Purkinje cell (primary cell): ENCODE measurements around the gene SPEM2. TPM values are rescaled to one million over a fixed set of nuclear protein-coding genes. Genes with fewer than 3 reads are reported as not detected.

Experiments
- polyA plus RNA-seq: library from polyadenylated mRNA; unstranded; fragments of >200 nt; fragmentation: Nextera tagmentation; gene quantifications from 2 replicates; pipeline ENCODE4 v1.2.1, GENCODE V29; 2014

The SPEM2 gene
- polyA plus RNA-seq = not detected in 2 replicates

DNA sequence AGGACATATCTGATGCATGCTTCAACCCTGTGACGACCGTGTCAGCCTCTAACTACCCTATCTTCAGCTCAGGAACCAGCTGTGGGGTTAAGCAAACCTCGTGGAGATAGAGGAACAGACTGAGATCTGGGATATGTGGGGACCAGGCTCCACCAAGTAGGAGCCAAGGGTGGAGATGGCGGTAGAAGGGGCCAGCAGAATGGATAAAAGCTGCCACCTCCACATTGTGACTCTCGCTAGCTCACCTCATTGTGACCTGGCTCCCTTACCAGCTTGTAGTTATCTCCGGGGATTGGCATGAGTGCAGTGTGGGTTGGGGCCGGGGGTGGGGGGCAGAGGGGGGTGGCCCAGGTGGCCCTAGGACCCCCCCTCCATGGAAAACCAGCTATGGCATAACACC is at the start of gene SPEM2:
Gene SPEM2, plus strand, starts transcription at position 301 of the 400 bp plus-strand sequence. Its CDS starts 73 bp downstream, at position 374.

DNA sequence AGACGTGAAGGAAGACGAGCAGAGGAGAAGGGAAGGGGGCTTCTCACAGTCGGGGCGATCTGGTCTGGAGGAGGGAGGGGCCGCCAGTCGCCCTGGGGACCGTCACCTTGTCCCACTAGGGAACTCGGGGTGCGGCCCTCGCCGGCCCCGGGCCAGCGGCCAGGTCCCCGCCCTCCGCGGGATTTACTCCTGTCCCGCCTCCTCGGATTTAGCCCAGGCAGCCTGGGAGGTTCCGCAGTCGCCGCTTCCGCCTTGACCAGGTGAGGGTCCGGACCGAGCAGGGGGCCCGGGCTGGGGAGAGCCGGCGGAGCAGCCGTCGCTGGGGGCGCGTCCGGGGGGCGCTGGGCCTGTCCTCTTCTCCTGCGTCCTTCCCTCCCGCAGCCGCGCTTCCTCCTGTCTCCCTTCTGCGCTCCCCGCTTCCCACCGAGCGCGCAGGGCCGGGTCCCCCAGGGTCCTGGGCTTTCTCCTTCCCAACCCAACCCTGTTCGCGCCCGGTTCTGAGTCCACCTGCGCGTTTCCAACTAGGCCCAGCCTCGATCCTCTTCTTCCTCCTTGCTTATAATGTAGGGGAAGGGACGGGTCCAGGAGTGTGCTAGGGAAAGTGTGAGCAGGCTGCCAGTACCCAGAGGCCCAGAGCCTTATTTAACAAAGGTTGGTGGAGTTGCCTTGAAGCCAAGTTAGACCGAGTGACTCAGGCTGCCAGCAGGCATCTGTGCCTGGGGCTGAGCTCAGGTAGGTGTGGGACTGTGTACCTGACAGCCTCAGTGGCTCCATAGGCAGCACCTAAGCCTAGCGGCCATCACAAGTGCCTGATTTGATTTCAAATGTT is 44.3 kb upstream of the SPEM2 start, which contains the start of gene TNK1:
Gene TNK1, plus strand, starts transcription at position 235 of the 829 bp plus-strand sequence. CDS start 1,838 bp downstream, outside the sequence.

DNA sequence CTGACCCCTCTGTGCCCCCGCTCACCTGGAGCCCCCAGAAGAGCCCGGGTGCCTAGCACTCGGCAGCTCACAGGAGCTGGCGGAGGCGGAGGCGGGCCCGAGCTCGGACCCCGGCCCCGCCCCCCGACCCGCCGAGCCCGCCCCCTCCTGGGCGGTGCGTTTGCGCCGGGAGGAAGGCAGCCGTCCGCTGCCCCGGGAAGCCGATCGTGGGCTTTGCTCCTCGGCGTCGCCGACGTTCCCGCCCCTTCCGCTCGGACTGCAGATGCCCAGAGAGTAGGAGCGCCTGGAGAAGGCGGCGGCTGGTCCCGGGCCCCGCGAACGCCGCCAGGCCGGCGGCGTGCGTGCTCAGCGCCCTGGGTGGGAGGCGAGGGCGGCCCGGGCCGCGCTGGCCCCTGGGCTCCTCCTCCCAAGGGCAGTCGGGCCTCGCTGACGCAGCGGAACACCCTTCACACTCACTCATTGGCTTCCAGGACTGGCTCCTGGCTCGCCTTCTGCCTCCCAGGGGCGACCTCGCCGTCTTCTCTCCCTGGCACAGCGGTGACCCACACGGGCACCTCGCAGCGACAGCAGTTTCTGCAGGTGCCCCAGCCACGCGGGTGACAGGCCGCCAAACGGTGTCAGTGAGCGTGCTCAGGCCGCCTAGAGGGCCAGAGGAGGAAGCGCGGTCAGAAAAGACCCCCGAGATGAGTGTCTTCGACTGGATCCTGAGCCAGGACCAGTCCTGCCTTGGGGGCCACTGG is 30.8 kb upstream of the SPEM2 start, which contains the start of gene PLSCR3:
Gene PLSCR3, minus strand, starts transcription at position 74 of the 740 bp plus-strand sequence. CDS start 415 bp downstream, outside the sequence.

DNA sequence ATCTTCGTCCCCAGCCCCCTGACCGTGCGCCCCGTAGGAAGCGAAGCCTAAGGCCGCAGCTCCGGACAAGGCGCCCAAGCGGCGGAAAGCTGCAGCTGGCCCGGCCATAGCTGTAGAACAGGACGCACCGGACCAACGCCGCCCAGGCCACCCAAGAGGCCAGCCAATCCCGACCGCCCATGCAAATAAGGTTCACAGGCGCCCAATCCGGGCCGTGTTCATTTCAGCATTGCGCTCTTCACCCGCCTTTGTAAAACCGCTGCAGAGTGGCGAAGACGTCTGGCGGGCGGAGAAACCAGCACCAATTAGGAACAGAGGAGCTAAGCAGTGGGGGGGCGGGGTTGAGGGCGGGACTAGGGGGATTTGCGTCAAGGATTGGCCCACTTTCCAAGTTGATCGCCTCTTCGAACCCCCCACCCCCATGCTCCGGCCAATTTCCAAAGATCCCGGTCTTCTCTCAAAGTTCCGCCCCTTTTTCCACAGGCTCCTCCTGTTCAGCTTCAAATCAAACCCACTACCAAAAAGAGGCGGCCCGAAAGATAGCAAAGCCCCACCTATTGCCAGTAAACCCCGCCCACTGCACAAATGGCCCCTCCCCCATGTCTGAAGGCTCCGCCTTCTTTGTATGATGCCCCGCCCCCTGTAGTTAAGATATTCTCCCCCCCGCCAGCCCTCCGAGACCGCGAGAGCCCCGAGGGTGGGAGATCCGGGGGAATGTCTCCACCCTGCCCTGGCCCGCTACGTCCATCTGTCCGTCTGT is 21.3 kb upstream of the SPEM2 start, which contains the start of gene TMEM256:
Gene TMEM256, minus strand, starts transcription at position 121 of the 760 bp plus-strand sequence. Its CDS starts 13 bp downstream, at position 108.

DNA sequence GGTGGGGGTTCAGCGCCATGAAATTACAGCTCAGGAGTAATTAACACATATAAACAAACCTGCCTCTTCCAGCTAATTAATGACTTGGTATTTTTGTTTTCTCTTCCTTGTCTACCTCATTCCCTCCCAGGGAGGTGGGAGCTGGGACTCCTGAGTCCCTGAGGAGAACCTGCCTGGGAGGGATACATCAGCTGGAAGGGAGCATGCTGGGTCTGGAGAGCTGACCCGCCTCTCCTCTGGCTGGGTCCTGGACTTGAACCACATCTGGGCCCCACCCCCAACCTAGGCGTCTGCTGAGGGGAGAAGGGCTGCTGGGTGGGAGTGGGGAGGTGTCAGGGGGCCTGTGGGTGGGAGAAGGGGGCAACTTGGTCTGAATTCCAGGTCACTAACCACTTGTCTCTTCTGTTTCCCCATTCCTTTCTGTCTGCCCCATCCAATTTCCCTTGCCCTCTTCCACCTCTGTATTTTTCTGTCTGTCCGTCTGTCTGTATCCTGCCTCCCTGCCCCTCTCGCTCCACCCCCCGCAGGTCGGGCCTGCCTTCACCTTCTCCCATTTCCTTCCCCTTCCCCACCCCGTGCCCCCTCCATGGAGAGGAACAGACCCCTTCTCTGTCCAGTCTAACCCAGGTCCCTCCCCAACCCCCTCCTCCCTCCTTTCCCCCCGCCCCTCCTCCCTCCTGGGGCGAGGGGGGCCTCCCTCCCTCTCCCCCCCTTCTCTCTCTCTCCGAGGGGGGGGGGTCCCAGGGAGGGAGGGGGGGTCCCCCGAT is 17.7 kb upstream of the SPEM2 start, which contains the start of gene NLGN2:
Gene NLGN2, plus strand, starts transcription at position 361 of the 767 bp plus-strand sequence. CDS start 411 bp downstream, outside the sequence.

DNA sequence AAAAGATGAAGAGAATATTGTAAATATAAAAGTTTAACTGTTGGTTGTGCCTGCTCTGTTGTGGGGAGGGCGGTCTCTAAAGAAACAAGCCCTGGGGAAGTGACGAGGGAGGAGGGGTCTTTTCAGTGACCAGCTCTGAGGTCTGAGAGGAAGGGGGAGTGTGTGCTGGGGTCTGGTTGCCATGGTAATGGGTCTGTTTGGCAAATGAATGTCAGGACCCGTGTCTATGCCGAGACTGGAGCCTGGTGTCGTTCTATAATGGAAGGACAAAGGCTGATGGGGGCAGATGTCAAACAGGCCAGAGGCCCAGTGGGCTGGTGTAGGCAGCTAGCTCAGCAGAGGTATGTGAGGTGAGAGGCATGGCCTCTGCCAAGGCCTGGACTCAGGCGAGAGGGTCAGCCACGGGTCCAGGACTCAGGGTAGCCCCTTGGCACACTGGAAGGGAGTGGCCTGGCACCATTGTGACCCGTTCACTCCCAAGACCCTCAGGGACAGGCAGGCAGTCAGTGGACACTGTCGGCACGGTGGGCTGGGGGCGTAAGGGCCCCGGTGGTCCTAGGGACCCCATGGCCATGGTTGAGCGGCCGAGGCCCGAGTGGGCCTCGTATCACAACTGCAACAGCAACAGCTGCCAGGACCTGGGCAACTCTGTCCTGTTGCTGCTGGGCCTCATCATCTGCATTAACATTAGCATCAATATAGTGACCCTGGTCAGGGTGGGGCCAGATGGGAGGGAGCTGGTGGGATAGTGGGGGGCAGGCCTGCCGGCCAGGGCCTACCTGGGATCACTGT is 5.4 kb upstream of the SPEM2 start, which contains the start of gene SPEM1:
Gene SPEM1, plus strand, starts transcription at position 506 of the 792 bp plus-strand sequence. Its CDS starts 61 bp downstream, at position 567.

DNA sequence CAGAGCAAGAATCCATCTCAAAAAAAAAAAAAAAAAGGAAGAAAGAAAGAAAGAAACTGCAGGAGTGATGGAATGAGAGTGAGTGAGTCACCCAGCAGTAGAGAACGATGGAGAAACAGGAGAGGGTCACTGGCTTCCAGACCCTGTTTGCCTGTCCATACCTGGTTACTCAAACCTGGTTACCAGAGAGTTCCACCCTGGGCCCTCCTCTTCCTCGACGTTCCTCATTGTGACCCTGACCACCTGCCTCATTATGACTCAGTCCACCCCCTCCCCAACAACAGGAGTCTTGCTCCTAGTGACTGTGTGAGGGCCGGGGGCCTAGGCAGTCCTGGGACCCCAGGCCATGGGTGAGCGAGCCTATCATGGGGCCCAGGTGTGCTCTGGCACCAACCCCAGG is 3.1 kb downstream of the SPEM2 start, which contains the start of gene SPEM3:
Gene SPEM3, plus strand, starts transcription at position 301 of the 400 bp plus-strand sequence. Its CDS starts 46 bp downstream, at position 347.

DNA sequence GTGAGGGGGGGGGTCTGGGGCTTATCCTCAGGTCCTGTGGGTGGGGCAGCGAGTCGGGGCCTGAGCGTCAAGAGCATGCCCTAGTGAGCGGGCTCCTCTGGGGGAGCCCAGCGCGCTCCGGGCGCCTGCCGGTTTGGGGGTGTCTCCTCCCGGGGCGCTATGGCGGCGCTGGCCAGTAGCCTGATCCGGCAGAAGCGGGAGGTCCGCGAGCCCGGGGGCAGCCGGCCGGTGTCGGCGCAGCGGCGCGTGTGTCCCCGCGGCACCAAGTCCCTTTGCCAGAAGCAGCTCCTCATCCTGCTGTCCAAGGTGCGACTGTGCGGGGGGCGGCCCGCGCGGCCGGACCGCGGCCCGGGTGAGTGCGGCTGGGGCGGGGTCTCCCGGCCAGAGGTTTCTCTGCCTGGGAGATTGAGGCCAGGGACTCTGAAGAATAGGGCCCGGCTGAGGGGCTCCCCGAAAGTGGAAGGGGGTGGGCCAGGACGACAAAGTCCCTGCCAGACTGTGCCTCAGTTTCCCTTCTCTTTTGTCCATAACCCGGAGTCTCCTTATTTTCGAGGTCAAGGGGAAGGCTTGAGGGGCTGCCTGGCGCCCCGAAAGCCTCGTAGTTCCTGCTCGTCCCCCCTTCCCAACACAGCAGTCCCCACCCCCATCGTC is 14.2 kb downstream of the SPEM2 start, which contains the start of gene FGF11:
Gene FGF11, plus strand, starts transcription at position 51 of the 651 bp plus-strand sequence. Its CDS starts 109 bp downstream, at position 160.

DNA sequence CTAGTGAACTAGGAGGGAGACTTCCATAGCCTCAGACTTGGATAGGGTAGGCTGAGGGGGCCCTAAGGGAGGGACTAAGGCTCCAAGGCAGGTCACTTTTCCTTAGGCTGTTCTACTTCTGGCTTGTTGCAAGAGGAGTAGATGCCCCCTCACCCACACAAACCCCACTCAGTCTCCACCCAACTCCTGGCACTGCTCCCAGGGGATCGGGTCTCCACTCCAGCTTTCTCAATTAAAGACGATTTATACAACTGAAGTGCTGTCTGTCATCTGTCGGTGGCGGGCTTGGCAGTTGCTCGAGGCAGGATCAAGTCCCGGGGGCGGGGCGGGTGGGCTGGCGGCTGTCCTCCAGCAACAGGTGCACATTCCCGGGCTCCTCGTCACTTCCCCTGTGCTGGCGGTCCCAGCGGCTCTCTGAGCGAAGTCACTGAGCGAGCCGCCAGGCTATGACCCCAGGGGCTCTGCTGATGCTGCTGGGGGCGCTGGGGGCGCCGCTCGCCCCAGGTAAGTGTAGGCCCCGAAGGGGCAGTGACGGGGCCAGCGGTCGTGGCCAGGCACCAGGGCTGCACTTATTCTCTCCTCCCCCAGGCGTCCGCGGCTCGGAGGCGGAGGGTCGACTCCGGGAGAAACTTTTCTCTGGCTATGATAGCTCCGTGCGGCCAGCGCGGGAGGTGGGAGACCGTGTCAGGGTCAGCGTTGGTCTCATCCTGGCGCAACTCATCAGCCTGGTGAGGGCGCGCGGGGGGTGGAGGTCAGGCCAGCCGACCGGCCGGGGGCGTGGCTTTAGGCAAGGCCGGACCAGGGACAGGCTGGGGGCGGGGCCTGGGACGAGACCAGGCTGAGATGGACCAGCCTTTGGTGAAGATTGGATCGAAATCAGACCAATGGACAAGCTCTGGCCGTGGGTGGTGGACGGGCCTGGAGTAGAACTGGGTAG is 19.5 kb downstream of the SPEM2 start, which contains the start of gene CHRNB1:
Gene CHRNB1, plus strand, starts transcription at position 380 of the 937 bp plus-strand sequence. Its CDS starts 67 bp downstream, at position 447.

Other genes with a start within 250 kb of the SPEM2 start
- 1.7 and 5.0 TPM in 2 replicates for gene ASGR1, start 246.2 kb upstream of the SPEM2 start, polyA plus RNA-seq
- 1.7 and 3.0 TPM in 2 replicates for gene DLG4, start 205.8 kb upstream of the SPEM2 start, polyA plus RNA-seq
- gene ACADVL, start 205.7 kb upstream of the SPEM2 start, polyA plus RNA-seq = 50.1 and 52.5 TPM in 2 replicates
- 0.91 and 1.8 TPM in 2 replicates for gene DVL2, start 191.1 kb upstream of the SPEM2 start, polyA plus RNA-seq
- gene PHF23, start 186.2 kb upstream of the SPEM2 start, polyA plus RNA-seq = 8.9 and 12.1 TPM in 2 replicates
- gene GABARAP, start 183.2 kb upstream of the SPEM2 start, polyA plus RNA-seq = 235 and 613 TPM in 2 replicates
- gene CTDNEP1, start 173.9 kb upstream of the SPEM2 start, polyA plus RNA-seq = 9.3 and 15.5 TPM in 2 replicates
- gene ELP5, start 173.4 kb upstream of the SPEM2 start, polyA plus RNA-seq = 15.8 and 16.6 TPM in 2 replicates
- not detected in 2 replicates for gene CLDN7, start 163.1 kb upstream of the SPEM2 start, polyA plus RNA-seq
- not detected in 2 replicates for gene SLC2A4, start 143.9 kb upstream of the SPEM2 start, polyA plus RNA-seq
- gene YBX2, start 131.0 kb upstream of the SPEM2 start, polyA plus RNA-seq = not detected in 2 replicates
- gene EIF5A, start 118.0 kb upstream of the SPEM2 start, polyA plus RNA-seq = 41.6 and 47.0 TPM in 2 replicates
- 42.5 and 54.6 TPM in 2 replicates for gene GPS2, start 110.3 kb upstream of the SPEM2 start, polyA plus RNA-seq
- 0.34 TPM in 1 of 2 replicates, not detected in the other for gene NEURL4, start 96.3 kb upstream of the SPEM2 start, polyA plus RNA-seq
- gene ACAP1, start 89.1 kb upstream of the SPEM2 start, polyA plus RNA-seq = 4.1 and 5.8 TPM in 2 replicates
- gene KCTD11, start 73.5 kb upstream of the SPEM2 start, polyA plus RNA-seq = not detected in 2 replicates
- gene TMEM95, start 70.5 kb upstream of the SPEM2 start, polyA plus RNA-seq = not detected in 2 replicates
- 0.15 TPM in 1 of 2 replicates, not detected in the other for gene TNK1, start 44.5 kb upstream of the SPEM2 start, polyA plus RNA-seq
- 1.3 and 1.8 TPM in 2 replicates for gene PLSCR3, start 31.1 kb upstream of the SPEM2 start, polyA plus RNA-seq
- gene TMEM256, start 21.5 kb upstream of the SPEM2 start, polyA plus RNA-seq = 148 and 161 TPM in 2 replicates
- gene NLGN2, start 17.8 kb upstream of the SPEM2 start, polyA plus RNA-seq = 6.6 and 13.0 TPM in 2 replicates
- gene SPEM1, start 5.3 kb upstream of the SPEM2 start, polyA plus RNA-seq = not detected in 2 replicates
- not detected in 2 replicates for gene SPEM3, start 3.2 kb downstream of the SPEM2 start, polyA plus RNA-seq
- not detected in 2 replicates for gene TMEM102, start 9.8 kb downstream of the SPEM2 start, polyA plus RNA-seq
- 1.2 and 2.0 TPM in 2 replicates for gene FGF11, start 13.9 kb downstream of the SPEM2 start, polyA plus RNA-seq
- gene CHRNB1, start 19.4 kb downstream of the SPEM2 start, polyA plus RNA-seq = 14.7 and 16.0 TPM in 2 replicates
- gene ZBTB4, start 54.0 kb downstream of the SPEM2 start, polyA plus RNA-seq = 9.2 and 9.5 TPM in 2 replicates
- not detected in 2 replicates for gene SLC35G6, start 55.8 kb downstream of the SPEM2 start, polyA plus RNA-seq
- gene POLR2A, start 58.8 kb downstream of the SPEM2 start, polyA plus RNA-seq = 6.4 and 7.7 TPM in 2 replicates
- gene TNFSF12, start 123.4 kb downstream of the SPEM2 start, polyA plus RNA-seq = 1.9 and 5.1 TPM in 2 replicates
- 0.28 TPM in 1 of 2 replicates, not detected in the other for gene TNFSF13, start 133.1 kb downstream of the SPEM2 start, polyA plus RNA-seq
- 2.3 and 3.2 TPM in 2 replicates for gene SENP3, start 136.3 kb downstream of the SPEM2 start, polyA plus RNA-seq
- 0.63 TPM in 1 of 2 replicates, not detected in the other for gene CD68, start 154.0 kb downstream of the SPEM2 start, polyA plus RNA-seq
- gene MPDU1, start 158.2 kb downstream of the SPEM2 start, polyA plus RNA-seq = 14.2 and 26.1 TPM in 2 replicates
- gene SOX15, start 164.5 kb downstream of the SPEM2 start, polyA plus RNA-seq = 5.0 and 6.3 TPM in 2 replicates
- gene FXR2, start 189.3 kb downstream of the SPEM2 start, polyA plus RNA-seq = 7.1 and 20.3 TPM in 2 replicates
- 107 and 126 TPM in 2 replicates for gene SAT2, start 202.2 kb downstream of the SPEM2 start, polyA plus RNA-seq
- gene SHBG, start 204.5 kb downstream of the SPEM2 start, polyA plus RNA-seq = 2.5 TPM in 1 of 2 replicates, not detected in the other
- 56.0 and 70.0 TPM in 2 replicates for gene ATP1B2, start 225.3 kb downstream of the SPEM2 start, polyA plus RNA-seq